Suppressor macrophage treated with lipopolysaccharide for 1 hour (primary cell): ENCODE results near the gene FRY.
"Not testable (repeated sequence)": the region's sequence is repeated elsewhere in the genome, so short reads cannot be mapped to it uniquely, and the experiment has no call there.

Source experiments
- DNase-seq, 3 donors: peaks; one replicate each; pipeline ENCODE4 v3.0.0-alpha.2; 2020 to 2022

FRY gene

DNA sequence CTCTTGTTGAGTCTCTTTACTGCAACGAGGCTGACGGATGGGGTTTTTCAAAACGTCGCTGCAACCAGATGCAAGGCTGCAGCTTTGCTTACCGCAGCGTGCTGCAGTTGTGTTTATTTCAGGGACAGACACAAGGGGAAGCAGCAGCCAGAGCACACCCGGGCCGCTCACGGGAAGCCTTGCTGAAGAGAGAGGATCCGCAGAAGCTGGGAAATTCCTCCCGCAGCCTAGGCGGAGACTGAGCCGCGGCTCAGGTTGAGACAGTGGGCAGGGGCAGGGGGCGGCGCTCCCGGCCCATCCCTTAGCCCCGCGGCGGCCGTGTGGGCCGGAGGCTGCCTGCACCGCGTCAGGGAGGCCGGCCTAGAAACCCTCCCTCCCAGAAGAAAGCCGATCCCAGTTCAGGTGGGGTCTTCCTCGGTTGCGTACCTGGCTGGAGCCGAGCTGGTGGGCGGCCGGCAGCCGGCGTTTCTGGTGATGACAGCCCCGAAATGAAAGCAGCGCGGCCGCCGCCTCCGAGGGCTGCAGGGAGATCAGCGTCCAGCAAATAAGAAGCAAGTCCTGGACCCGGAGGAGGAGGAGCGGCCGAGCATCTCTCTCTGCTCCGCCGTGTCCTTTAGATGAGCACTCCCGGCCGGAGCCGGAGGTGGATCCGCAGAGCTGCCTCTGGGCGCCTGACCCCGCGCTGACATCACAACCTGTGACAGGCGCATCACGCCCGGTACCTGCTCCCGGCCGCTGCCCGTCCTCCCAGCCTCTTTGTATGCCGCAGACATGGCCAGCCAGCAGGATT is at the start of gene FRY:
FRY (plus strand) TSS at position 750 of the 790 bp plus-strand sequence; CDS start at position 772, 22 bp downstream.
- peak; percentile 88 to 91 (median 89) for DNase-seq

DNA sequence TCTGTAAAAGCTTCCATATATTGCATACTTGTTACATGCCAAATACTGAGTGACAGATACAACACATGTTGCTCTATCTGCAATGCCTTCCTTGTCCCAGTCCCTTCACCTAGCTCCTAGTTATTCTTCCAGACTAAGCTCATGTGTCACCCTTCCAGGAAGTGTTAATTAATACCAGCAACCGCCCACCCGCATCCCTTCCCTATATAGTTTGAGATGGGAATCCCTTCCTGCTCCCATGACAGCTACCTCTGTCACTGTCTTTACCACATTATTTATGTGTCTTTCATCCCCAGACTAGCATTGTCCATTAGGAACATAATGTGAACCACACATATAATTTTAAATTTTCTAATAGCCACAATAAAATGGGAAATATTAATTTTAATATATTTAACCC is 49.5 kb upstream of the FRY start:
- DNase-seq: peak in 2 of 3 donors; percentile 27 to 28

DNA sequence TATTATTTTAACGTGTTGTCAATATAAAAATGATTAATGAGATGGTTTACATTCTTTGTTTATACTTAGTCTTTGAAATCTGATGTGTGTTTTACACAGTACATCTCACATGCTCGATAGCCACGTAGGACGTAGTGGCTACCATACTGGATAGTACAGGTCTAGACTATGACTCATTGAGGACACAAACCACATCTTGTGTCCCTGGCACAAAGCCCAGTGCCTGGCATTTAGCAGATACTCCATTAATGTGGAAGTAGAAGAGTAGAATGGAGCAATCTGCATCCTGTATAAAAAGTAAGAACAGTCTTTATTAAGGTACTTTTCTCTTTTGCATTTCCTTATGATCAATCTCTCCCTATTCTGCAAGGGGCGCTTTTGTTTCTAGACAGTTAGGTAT is 49.0 kb upstream of the FRY start:
- peak; percentile 81 to 83 (median 83) for DNase-seq

DNA sequence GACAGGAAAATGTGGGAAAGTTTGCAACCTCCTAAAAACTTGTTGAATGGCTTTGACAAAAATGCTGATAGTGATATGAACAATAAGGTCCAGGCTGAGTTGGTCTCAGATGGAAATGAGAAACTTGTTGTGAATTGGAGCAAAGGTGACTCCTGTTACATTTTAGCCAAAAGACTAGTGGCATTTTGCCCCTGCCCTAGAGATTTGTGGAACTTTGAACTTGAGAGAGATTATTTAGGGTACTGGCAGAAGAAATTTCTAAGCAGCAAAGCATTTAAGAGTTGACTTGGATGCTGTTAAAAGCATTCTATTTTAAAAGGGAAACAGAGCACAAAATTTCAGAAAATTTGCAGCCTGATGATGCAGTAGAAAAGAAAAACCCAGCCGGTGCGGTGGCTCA is 47.9 kb upstream of the FRY start:
- DNase-seq: not testable (repeated sequence)

DNA sequence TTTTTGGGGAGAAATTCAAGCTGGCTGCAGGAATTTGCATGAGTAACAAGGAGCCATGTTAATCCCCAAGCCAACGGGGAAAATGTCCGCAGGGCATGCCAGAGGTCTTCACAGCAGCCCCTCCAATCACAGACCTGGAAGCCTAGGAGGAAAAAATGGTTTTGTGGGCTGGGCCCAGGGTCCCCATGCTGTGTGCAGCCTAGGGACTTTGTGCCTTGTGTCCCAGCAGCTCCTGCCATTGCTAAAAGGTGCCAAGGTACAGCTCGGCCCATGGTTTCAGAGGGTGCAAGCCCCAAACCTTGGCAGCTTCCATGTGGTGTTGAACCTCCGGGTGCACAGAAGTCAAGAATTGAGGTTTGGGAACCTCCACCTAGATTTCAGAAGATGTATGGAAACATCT is 47.2 kb upstream of the FRY start:
- DNase-seq: not testable (repeated sequence)

DNA sequence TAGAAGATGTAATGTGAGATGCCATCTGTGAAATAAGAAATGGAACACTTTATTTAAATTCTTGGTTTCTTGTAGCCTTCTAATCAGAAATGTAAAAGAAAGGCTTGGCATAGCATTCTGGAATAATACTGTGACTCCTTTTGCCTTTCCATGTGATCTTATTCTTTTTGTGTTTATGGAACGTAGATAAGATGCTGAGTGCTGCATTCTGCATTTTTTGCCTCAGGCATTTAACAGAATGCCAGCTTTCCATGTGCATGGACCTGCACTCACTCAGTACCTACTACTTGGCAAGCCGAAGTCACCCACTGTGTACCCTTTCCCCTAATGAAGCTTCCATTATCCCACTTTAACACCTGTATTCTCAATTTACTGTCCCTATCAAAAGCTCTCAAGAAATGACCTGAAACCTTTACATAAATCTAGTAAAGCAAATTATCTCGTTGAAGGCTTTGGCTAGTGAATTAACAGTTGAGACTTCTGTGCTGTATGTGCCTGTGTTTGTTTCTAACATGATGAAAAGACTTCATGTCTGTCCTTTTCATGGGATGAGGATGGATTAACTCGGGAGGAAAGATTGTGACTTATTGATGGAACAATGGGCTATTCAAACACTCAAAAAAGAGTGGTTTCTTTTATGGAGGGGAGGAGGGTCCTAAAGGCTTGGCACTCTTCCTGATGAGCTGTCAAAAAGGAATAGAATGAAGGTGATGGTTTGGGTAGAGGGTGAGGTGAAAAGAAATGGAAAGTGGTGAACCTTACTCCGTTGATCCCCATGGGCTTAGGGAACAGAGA is 44.7 kb upstream of the FRY start:
- no peak for DNase-seq

DNA sequence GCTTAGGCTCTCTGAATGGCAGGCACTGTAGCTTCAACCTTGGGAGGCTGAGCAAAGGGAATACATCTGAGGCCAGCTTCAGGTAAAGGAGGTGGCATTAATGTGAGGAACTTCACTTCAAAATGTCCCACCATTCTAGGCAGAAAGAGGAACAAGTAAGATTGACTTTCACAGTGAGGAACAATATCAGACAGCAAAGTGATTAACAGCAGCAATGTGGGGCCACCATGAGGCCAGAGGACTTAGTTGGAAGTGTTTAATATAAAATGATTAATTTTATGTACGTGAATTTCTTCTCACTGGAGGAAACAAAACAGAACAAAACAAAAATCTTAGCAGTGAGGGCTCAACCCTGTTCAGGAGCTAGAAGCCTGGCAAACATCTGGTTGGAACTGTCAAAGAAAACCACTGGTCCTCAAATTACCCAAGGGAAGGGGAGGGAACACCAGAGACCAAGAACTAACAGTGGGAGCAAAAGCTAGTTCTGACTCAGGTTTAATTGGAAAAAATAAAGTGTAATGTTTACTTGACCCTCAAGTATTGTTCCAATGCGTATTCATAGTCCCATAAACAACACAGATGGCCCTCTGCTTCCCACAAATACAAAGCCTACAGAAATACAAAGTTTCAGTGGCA is 43.9 kb upstream of the FRY start:
- peak; percentile 30 to 48 (median 38) for DNase-seq

DNA sequence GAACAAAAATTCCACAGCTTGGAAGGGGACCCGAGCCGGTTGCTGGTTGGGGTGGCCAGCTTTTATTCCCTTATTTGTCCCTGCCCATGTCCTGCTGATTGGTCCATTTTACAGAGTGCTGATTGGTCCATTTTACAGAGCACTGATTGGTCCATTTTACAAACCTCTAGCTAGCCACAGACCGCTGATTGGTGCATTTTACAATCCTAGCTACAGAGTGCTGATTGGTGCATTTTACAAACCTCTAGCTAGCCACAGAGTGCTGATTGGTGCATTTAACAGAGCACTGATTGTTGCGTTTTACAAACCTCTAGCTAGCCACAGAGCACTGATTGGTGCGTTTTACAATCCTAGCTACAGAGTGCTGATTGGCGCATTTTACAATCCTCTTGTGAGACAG is 37.2 kb upstream of the FRY start:
- not testable (repeated sequence) for DNase-seq

DNA sequence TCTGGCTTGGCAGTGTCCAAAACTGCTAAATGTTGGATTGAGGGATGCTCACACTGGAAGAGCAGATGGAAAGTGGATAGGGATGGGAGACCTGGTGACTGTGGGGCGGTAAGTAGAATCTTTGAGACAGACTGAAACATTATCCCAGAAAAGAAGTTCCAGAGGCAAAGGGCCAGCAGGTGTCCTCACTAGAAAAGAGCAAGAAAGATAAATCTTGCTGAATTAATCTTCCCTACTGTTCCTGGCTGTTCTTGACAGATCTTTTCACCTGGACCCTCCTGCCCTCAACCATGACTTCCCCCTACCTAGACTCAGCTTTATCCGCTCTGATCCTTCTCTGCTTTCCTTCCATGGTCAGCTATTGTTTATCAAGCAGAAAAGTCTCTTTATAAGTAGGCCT is 35.0 kb upstream of the FRY start:
- DNase-seq: no peak

DNA sequence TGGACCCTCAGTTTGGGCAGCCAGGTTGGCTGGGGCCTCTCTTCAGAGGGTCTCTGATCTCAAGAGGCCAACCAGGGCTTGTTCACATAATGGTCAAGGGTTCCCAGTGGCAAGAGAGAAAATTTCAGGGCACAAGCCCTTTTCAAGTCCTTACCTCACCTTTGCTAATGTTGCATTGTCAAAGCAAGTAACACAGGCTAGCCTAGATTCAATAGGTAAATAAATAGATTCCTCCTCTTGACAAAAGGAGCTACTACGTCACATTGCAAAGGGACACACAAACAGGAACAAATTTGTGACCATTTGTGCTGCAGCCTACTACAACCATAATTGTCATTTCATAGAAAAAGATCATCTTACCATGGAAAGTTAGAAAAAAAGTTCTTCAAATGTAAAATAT is 33.9 kb upstream of the FRY start:
- no peak for DNase-seq

DNA sequence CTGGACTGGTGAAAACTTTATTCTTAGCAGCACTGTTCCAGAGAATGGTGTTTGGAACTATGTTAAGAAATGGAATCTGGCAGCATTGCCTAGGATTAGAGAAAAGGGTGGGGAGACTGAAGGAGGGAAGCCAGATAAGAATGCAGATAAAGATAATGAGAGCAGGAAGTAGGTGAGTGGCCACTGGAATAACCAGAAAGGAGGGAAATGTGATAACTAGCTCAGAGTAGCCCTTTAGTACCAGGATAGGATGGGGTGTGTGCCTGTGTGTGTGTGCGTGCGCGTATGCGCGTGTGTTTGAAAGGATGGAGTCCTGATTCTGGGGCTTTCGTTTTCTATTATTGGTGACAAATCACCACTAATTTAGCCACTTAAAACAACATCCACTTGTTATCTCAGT is 33.4 kb upstream of the FRY start:
- no peak for DNase-seq

DNA sequence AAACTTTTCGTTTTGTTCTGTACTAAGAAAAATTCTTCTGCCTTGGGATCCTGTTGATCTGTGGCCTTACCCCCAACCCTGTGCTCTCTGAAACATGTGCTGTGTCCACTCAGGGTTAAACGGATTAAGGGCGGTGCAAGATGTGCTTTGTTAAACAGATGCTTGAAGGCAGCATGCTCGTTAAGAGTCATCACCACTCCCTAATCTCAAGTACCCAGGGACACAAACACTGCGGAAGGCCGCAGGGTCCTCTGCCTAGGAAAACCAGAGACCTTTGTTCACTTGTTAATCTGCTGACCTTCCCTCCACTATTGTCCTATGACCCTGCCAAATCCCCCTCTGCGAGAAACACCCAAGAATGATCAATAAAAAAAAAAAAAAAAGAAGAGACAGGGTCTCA is 30.8 kb upstream of the FRY start:
- not testable (repeated sequence) for DNase-seq

DNA sequence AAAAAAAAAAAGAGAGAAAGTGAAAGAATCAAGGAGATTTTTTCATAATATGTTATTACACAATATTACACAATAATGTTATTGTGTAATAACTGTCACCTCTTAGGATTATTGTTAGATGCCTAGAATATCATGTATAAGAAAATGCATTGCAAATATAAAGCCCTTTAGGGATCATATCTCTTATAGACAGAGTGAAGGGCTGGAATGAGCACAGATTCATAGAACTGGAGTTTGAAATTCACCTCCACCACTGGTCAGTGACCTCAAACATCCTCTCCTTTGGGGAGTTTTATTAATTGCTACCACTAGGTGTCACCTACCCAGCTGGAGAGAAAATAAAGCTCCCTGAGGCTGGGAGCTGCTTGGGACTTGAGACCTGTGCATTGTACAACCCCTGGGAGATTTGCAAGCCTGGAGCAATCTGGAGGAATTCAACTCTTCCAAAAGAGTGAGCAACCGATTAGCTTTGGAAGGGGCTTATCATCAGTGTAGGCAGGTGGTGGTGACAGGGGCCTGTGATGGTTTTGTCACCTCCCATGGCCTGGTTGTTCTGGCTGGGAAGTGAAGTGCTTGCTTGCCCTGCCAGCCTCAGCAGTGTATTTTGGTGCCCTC is 30.3 kb upstream of the FRY start:
- DNase-seq: peak; percentile 69 to 79 (median 72)

DNA sequence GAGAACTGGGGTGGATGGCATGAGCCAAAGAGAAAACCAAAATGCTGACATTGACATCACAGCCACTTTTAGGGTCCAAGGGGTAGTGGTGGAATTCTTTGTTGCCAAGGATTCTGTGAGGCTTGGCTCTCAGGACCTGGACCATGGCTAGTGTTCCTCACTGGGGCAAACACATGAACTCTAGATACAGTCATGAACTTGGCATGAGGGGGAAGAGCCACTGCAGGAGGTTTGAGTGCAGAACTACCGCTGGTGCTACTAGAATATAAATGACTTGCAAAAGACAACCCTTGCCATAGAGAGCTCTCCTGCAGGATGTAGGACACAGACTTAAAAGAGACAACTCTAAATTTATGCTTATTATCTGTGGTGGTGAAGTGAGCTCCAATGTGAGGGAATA is 29.8 kb upstream of the FRY start:
- DNase-seq: no peak

DNA sequence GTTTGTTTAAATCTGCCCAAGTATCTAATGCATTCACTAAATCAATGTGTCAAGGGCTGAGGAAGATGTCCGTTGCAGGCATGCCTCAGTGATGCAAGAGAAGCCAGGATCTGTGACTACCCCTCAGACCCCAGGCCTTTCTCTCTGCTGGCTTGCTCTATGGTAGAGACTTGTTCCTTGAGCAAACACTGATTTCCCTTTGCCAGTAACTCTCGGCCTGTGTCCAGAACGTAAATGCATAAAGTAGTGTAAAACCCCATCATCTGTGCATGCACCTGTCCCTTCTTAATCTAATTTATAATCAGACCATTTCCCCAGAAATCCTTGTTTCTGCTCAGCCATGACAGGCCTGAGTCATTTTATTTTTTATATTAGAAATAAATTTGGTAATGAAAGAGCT is 28.7 kb upstream of the FRY start:
- no peak for DNase-seq

DNA sequence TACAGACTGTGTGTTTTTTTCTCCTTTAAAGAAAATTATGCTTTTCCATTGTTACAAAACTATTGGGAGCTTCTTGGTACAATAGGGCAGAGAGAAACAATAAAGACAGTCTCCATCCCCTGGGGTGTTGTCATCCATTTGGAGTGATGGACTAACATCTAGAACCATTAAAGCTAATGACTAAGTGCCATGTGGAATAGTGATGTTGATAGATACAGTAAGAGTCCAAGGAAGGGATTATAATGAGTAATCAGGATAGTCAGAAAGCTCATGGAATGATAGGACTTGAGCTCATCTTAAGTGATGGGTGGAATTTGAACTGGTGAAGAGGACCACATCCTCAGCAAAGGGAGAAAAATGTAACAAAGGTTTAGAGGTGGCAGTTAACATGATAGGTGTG is 24.1 kb upstream of the FRY start:
- no peak for DNase-seq

DNA sequence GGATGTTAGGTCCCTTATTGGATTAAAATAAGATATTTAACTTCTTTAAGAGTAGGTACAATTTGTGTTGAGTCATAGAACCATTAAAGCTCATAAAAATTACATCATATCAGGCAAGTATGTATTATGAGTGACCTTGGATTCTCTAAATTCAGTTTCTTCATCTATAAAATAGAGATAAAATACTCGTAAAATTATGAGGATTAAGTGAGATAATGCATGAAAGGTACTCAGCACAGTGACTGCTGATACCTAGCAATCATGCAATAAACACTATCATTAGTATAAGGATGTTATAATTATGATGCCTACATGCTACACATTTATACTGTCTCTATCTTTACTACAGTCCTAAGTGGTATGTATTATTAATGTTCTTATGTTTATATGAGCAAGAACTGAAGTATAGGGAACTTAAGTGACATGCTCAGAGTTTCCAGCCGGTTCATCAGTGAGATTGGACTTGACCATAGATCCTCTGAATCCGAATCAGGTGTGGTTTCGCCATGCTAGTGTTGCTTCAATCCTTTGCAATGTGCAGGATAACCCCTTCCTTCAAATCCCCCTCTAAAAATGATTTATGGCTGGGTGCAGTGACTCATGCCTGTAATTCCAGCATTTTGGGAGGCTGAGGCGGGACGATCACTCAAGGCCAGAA is 22.9 kb upstream of the FRY start:
- no peak for DNase-seq

DNA sequence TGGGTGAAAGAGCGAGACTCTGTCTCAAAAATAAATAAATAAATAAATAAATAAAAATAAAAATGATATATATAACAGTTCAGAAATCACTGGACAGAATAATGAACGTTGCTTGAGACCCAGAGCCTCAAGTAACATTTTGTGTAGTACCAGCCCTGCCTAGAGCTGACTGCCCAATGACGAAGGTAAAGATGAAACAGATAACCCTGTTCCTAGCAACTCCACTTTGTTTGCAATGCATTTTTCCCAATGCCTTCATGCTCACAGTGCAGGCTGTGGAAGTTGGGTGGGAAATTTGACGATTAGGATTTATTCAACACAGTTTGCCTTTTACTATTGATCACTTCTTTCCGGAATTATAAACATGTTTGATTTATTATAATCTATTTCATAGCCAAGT is 22.2 kb upstream of the FRY start:
- no peak for DNase-seq

DNA sequence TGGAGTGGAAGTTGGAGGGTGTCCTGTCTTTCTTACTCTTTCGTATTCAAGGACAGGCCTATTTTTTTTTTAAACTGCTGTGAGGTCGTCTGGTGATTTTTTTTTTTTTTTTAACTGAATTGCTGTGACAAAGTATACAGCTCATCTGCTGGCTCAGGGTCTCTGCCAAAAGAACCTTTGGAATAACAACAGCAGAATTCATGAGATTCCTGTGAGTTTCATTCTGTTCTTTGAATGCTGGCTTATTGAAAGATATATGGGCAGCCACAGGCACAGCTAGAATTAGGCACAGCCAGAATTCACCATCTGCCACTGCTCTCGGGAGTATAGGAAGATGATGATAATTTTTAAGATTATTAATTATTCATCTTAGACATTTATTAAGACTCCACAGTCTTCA is 21.4 kb upstream of the FRY start:
- DNase-seq: no peak

DNA sequence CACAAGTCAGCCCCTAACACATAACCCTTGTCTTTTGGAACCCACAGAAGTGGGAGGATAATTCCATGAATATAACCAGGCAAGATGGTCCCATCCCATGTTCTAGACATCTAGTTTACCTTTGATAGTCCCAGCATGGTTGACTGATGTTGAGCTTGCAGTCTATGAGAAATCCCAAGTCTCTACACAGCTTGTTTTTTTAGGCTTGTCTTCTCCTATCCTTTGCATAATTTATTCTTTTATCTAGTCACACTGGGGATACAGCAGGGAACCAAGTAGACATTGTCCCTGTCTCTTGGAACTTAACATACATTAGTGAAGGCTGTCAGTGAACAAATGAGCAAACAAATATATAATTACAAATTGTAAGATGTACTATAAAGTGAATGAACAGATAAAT is 19.6 kb upstream of the FRY start:
- DNase-seq: no peak

DNA sequence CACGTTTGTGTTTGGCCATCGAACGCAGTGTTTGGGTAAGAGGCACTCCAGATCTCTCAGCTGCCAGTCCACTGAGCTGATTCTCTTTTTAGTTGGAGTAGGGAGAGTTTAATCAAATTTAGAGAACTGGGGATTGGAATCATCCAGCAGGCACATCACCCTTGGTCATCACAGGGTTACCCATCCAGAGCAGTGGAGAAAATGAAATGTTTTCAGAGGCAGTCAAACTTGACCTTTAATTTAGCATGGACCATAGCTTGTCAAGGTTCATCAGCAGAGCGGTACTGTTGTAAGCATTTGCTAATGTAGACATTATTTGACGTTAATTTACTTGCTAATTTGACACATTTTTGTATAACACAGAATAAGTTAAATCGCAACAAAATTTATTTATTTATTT is 18.4 kb upstream of the FRY start:
- DNase-seq: no peak

DNA sequence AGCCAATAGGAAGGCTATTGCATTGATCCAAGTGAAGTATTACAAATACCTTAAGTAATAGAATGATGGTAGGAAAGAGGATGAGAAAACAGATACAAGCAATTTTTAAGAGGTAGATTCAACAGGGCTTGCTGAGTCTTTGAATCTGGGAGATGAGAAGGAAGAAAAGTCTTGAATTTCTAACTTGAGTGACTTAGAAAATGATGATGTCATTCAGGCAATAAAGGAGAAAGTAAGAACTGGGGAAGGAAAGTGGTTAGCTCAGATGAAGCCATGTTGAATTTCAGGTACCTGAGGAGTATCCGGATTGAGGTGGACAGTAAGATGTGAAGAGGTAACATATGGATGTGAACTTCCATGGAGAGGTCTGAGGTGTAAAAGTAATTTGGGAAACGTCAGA is 15.5 kb upstream of the FRY start:
- no peak for DNase-seq

DNA sequence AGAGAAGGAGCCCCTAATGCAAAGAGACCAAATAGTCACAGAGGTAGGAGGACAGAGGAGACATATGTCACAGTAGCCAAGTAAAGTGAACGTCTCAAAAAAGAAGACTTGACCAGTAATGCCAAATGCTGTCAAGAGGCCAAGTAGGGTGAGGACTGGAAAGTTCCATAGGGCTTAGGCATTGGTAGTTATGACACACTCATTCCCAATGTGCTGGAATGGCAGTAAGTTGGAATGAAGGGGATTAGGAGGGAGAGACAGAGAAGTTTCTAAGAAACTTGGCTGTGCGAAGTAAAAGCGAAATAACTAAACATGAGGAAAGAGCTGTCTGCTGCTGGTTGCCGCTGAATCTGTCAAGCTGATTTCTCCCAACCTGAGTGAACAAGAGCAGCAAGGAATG is 14.9 kb upstream of the FRY start:
- DNase-seq: no peak
